Skeletal muscle tissue (tissue), 4 donors: ENCODE measurements around the gene DRAP1. TPM values are rescaled to one million over a fixed set of nuclear protein-coding genes. Genes with fewer than 3 reads are reported as not detected.

Experiments used
- H3K27ac ChIP-seq: one replicate; pipeline ENCODE4 v1.7.0; 2013; ENCODE audit warnings: mild to moderate bottlenecking, low read depth, low read length, inconsistent platforms
- H3K27me3 ChIP-seq, 3 donors: one replicate each; pipeline ENCODE4 v1.7.0; 2013; ENCODE audit warnings: low read length in 3 of 3; ENCODE audit not compliant: control insufficient read depth in 3 of 3, insufficient read depth in 3 of 3
- H3K36me3 ChIP-seq, 3 donors: one replicate each; pipeline ENCODE4 v1.7.0; 2013; ENCODE audit warnings: low read length in 3 of 3; ENCODE audit not compliant: control insufficient read depth in 3 of 3, insufficient read depth in 3 of 3
- H3K4me1 ChIP-seq, 3 donors: one replicate each; pipeline ENCODE4 v1.7.0; 2013; ENCODE audit warnings: low read length in 3 of 3, mild to moderate bottlenecking in 3 of 3; ENCODE audit not compliant: control insufficient read depth in 3 of 3, insufficient read depth in 3 of 3
- H3K4me3 ChIP-seq, 3 donors: one replicate each; pipeline ENCODE4 v1.7.0; 2013; ENCODE audit warnings: low read length in 3 of 3
- H3K9ac ChIP-seq, 3 donors: one replicate each; pipeline ENCODE4 v1.7.0; 2013; ENCODE audit warnings: low read length in 3 of 3, mild to moderate bottlenecking in 3 of 3, moderate library complexity in 2 of 3, low read depth in 1 of 3
- H3K9me3 ChIP-seq, 3 donors: one replicate each; pipeline ENCODE4 v1.7.0; 2013; ENCODE audit warnings: low read length in 3 of 3; ENCODE audit not compliant: control insufficient read depth in 3 of 3
- total RNA-seq: library from RNA; depleted of rRNA; stranded (reverse); fragments of >200 nt; gene quantifications from one replicate; pipeline ENCODE4 v1.2.3, GENCODE V29; 2014
- donor health status: Osteomylitis.

The DRAP1 gene
- total RNA-seq, 1 donor from 2014 or later, result 71.0 TPM

DNA sequence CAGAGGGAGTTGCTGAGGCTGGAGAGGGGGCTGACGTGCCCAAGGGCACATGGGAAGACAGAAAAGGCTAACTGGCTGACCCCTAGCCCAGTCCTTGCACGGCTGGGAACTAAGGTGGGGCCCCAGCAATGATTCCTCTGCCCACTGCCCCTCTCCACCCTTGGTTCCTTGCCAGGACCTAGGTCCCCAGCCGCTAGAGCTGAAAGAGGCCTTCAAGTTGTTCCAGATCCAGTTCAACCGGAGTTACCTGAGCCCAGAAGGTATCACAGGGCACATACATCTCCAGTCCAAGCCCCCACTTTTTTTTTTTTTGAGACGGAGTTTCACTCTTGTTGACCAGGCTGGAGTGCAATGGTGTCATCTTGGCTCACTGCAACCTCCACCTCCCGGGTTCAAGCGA is 39.2 kb upstream of the DRAP1 start:
- Histone ChIP-seq H3K4me3 (no peak overlapping the region), H3K27ac (no peak overlapping the region)

DNA sequence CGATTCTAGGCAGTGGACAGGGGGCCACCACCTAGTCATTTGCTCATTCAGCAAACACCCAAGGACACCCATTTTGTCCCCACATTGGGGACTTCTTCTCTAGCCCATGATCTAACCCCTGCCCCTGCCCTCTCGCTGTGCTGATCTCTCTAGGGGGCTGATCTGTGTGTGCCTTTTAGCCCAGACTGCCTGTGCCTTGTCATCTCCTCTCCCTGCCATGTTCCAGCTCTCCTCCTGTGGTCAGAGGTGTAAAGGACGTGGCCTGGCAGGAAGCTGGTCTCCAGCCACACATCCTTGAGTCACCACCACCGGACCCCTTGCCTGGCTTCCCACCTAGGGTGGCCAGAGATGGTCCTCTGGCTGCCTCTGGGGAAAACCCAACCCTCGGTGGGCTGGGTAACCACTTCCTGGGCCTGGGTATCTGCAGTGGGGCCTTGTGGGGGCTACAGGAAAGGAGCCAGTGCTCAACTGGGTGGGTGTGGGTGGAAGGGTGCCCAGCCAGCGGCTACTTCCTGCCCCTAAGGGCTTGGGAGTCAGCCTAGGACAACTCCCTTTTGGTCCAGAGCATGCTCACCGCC is 38.3 kb upstream of the DRAP1 start:
- Histone ChIP-seq H3K4me3 (no peak overlapping the region), H3K36me3 (peaks cover 25 to 31% (median 27%) of the 10 kb centered on the region in 3 donors), H3K9me3 (no peaks in the 10 kb centered on the region), H3K4me1 (peaks cover 3 to 9% (median 5%) of the 10 kb centered on the region in 3 donors), H3K27me3 (no peaks in the 10 kb centered on the region), H3K27ac (no peak overlapping the region), H3K9ac (peak overlapping the region in 1 of 3 donors; percentile 6)

More for the DNA sequence above, 39.2 kb upstream of the DRAP1 start:
- no peaks in the 10 kb centered on the region for H3K27me3 ChIP-seq
- no peak overlapping the region for H3K9ac ChIP-seq
- H3K9me3 ChIP-seq, result no peaks in the 10 kb centered on the region
- H3K4me1 ChIP-seq, result peaks cover 3 to 6% (median 4%) of the 10 kb centered on the region in 3 donors
- peaks cover 17 to 23% (median 19%) of the 10 kb centered on the region in 3 donors for H3K36me3 ChIP-seq

DNA sequence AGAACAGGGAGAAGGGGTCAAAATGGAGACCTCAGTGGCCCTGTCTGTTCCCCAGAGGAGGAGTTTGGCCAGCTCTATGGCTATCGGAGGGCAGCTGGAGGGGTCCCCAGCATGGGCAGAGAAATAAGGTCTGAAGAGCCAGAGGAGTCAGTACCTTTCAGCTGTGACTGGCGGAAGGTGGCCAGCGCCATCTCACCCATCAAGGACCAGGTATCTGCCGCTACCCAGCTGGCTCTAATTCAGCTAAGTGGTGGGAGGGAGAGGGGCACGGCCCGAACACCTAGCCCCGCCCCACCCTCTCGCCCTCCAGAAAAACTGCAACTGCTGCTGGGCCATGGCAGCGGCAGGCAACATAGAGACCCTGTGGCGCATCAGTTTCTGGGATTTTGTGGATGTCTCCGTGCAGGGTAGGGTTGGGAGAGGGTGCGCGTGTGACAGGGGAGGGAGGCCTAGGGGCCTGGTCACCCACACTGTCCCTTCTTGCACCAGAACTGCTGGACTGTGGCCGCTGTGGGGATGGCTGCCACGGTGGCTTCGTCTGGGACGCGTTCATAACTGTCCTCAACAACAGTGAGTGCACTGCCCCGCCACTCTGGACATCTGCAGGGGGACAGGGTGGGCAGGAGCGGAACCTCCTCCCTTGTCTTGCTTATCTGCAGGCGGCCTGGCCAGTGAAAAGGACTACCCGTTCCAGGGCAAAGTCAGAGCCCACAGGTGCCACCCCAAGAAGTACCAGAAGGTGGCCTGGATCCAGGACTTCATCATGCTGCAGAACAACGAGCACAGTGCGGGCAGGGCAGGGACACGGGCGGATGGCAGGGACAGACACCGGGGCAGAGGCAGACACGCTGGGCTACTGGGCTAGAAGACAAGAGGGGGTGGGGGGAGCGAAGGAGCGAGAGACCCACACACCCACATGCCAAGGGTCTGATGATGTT is 36.8 kb upstream of the DRAP1 start:
- H3K4me3 ChIP-seq, result no peak overlapping the region
- H3K9me3 ChIP-seq, result no peaks in the 10 kb centered on the region
- no peaks in the 10 kb centered on the region for H3K27me3 ChIP-seq
- H3K27ac ChIP-seq, result no peak overlapping the region
- peaks cover 33 to 42% (median 34%) of the 10 kb centered on the region in 3 donors for H3K36me3 ChIP-seq
- H3K4me1 ChIP-seq, result peaks cover 6 to 15% (median 13%) of the 10 kb centered on the region in 3 donors
- H3K9ac ChIP-seq, result no peak overlapping the region

DNA sequence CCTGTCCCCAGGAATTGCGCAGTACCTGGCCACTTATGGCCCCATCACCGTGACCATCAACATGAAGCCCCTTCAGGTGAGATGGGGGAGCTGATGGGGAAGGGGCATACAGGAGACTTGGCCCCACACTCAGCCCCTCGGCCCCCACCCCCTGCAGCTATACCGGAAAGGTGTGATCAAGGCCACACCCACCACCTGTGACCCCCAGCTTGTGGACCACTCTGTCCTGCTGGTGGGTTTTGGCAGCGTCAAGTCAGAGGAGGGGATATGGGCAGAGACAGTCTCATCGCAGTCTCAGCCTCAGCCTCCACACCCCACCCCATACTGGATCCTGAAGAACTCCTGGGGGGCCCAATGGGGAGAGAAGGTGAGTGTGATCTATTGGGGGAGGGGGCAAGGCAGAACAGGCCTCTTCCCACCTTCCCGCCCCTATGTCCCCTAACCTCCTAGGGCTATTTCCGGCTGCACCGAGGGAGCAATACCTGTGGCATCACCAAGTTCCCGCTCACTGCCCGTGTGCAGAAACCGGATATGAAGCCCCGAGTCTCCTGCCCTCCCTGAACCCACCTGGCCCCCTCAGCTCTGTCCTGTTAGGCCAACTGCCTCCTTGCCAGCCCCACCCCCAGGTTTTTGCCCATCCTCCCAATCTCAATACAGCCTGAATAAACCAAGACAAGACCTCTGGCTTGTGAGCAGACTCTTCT is 36.0 kb upstream of the DRAP1 start:
- H3K9ac ChIP-seq, result no peak overlapping the region
- no peak overlapping the region for H3K4me3 ChIP-seq
- H3K4me1 ChIP-seq, result peaks cover 12 to 22% (median 21%) of the 10 kb centered on the region in 3 donors
- H3K36me3 ChIP-seq, result peaks cover 33 to 42% (median 34%) of the 10 kb centered on the region in 3 donors
- H3K9me3 ChIP-seq, result no peaks in the 10 kb centered on the region
- H3K27ac ChIP-seq, result no peak overlapping the region
- no peaks in the 10 kb centered on the region for H3K27me3 ChIP-seq

DNA sequence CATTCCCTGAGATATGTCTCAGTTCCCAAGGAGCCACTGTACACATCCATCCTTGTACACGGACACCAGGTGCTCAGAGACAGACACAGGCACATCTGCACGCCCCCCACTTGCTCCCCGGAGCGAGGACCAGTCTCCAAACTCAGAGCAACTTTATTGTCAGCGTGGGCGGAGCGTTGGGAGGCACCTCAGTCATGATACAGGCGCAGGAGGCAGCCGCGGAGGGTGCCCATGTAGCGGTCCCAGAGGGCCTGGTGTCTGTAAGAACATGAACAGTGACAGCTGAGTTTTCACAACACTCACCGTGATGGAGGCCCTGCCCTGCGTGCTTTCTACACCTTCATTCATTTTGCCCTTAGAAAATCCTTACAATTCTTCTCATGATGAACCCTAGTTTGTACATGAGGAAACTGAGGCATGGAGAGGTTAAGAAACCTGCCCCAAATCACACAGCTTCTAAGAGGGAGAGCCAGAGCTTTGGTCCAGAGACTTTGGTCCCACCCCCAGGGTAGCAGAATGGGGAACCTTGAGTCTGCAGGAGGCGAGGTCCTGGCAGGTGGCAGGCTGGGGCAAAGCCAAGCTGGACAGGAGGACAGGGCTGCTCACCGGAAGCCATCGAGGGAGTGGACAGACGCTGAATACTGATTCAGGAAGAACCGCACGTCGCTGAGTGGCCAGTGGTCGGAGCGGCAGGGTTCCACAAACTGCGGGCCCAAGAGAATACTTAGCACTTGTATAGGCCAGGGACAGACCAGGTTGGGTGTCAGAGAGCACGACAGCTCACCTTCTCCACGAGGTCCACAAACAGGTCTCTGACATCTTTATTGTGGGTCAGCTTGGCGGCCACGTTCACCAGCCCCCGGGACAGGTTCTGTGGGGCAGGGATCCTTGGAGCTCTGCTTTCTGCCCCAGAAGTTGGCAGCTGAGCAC is 35.2 kb upstream of the DRAP1 start:
- Histone ChIP-seq H3K36me3 (peaks cover 33 to 42% (median 34%) of the 10 kb centered on the region in 3 donors), H3K27ac (no peak overlapping the region)

DNA sequence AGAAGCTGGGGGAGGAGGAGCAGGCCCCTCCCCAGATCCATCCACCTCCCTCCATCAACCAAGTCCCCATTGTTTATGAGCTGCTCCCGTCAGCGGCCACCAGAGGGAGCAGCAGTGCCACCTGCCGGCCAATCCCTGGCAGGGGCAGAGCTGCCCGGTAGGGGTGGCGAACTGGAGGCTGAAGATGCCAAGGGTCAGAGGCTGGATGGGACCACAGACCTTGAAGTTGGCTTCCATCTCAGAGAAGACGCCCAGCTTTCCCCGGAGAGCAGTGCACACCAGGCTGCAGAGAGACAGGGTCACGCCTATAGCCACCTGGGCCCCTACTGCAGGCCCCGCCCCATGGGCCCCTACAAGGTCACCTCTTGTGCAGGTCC is 34.5 kb upstream of the DRAP1 start:
- peaks cover 23 to 34% (median 34%) of the 10 kb centered on the region in 3 donors for H3K4me1 ChIP-seq
- H3K27ac ChIP-seq, result no peak overlapping the region
- no peak overlapping the region for H3K4me3 ChIP-seq
- H3K36me3 ChIP-seq, result peaks cover 33 to 42% (median 34%) of the 10 kb centered on the region in 3 donors
- no peaks in the 10 kb centered on the region for H3K9me3 ChIP-seq
- no peaks in the 10 kb centered on the region for H3K27me3 ChIP-seq
- H3K9ac ChIP-seq, result peak overlapping the region in 1 of 3 donors; percentile 40

More for the DNA sequence above, 35.2 kb upstream of the DRAP1 start:
- Histone ChIP-seq H3K9me3 (no peaks in the 10 kb centered on the region), H3K27me3 (no peaks in the 10 kb centered on the region), H3K4me1 (peaks cover 17 to 27% (median 27%) of the 10 kb centered on the region in 3 donors), H3K4me3 (no peak overlapping the region), H3K9ac (peak overlapping the region in 1 of 3 donors; percentile 45)

DNA sequence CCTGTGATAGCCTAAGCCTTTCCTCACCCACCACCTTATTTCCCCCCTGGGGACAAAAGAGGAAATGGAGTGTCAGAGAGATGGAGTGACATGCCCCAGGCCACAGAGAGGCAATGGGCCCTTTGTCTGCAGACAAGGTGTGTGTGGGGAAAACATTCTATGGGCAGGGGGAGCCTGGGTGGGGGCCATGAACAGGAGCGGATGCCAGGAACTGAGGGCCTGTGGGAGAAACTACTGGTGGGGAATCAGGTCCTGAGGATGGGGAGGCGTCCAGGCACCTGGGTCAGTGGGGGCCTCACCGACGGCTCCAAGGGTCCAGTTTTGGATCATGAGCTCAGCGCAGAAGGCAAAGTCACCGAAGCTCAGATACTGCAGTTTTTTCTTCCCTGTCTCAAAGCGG is 34.0 kb upstream of the DRAP1 start:
- peaks cover 33 to 42% (median 34%) of the 10 kb centered on the region in 3 donors for H3K36me3 ChIP-seq
- no peak overlapping the region for H3K4me3 ChIP-seq
- H3K9ac ChIP-seq, result peak overlapping the region in 1 of 3 donors; percentile 25
- H3K27ac ChIP-seq, result no peak overlapping the region
- H3K27me3 ChIP-seq, result no peaks in the 10 kb centered on the region
- peaks cover 28 to 39% (median 39%) of the 10 kb centered on the region in 3 donors for H3K4me1 ChIP-seq
- H3K9me3 ChIP-seq, result no peaks in the 10 kb centered on the region

DNA sequence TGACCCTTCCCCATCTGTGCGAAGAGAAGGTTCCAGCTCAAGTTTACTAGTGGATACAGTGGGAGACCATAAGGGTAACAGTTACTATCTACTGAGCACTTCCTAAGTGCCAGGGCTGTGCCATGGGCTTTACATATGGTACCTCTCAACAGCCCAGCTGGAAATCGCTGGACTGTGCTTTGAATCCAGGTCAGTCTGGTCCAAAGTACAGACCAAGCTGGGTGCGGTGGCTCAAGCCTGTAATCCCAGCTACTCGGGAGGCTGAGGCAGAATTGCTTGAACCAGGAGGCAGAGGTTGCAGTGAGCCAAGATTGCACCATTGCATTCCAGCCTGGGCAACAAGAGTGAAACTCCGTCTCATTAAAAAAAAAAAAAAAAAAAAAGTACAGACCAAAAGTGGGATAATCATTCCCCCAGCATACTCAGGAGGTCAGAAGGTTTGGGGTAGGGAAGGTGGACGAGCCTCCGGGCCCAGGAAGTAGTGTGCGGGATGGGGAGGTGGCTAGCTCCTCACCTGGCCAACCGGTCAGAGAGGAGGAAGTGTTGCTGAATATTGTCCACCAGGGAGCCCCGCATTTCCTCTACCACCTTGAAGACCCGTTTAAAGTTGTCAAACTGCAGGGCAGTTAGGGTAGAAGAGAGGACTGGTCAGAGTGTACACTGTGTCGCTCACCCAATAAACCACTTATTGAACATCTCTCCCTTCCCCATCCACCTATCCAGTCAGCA is 33.3 kb upstream of the DRAP1 start:
- no peaks in the 10 kb centered on the region for H3K9me3 ChIP-seq
- H3K27ac ChIP-seq, result no peak overlapping the region
- H3K36me3 ChIP-seq, result peaks cover 33 to 42% (median 34%) of the 10 kb centered on the region in 3 donors
- no peak overlapping the region for H3K4me3 ChIP-seq
- no peak overlapping the region for H3K9ac ChIP-seq
- H3K4me1 ChIP-seq, result peaks cover 30 to 44% (median 39%) of the 10 kb centered on the region in 3 donors
- H3K27me3 ChIP-seq, result no peaks in the 10 kb centered on the region
